ENCODE measurements around the gene POGZ. TPM values are rescaled to one million over a fixed set of nuclear protein-coding genes. Genes with fewer than 3 reads are reported as not detected.

The POGZ gene
- total and polyA plus RNA-seq, 2 of the 4 experiments (the other 2 are of a cell fraction) = 20.8 to 33.5 TPM

DNA sequence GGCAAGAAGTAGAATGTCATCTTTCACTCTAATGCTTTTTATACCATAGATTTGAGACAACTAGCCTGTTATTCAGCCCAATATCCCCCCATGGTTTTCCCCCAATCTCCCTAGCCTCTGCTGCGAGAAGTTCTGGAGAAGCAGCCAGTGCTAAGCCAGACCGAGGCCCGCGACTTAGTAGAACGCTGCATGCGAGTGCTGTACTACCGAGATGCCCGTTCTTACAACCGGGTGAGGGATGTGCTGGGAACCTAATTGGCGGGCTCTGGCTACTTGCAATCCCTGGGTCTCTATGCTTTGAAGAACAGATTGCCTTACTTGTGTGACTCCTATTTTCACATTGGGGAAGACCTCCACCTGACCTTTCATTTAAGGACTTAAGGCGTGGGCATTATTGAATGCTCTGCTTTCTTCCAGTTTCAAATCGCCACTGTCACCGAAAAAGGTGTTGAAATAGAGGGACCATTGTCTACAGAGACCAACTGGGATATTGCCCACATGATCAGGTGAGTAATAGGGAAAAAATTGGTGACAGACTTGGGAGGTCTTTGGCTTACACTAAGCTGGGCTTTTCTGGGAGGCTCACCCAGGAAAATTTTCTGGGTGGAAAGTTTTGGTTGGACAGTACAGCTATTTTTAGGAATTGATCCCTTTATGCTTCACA lies 58.0 kb downstream of the POGZ start:
- Histone ChIP-seq H3K9me3 (ENCODE audit: control insufficient read depth, insufficient read depth, low read length) (no peaks in the 10 kb centered on the region), H3K4me3 (ENCODE audit: insufficient read depth, low read depth, low read length) (no peak overlapping the region), H3K9ac (ENCODE audit: low read depth, low read length) (no peak overlapping the region), H3K36me3 (ENCODE audit: control insufficient read depth, insufficient read depth, low read length) (peaks cover 40% of the 10 kb centered on the region), H3K27me3 (ENCODE audit: control insufficient read depth, insufficient read depth, low read length) (no peaks in the 10 kb centered on the region), H4K20me1 (ENCODE audit: insufficient read depth, low read length) (peaks cover 24% of the 10 kb centered on the region; the same call in 1 of the 2 replicates), H2BK120ac (ENCODE audit: low read depth, low read length) (no peak overlapping the region), H3K56ac (ENCODE audit: extremely low read depth, insufficient read depth, low read length) (no peak overlapping the region), H3K18ac (ENCODE audit: low read depth, low read length) (no peak overlapping the region), H3K4me2 (ENCODE audit: low read depth, low read length) (no peak overlapping the region; the same call in 1 of the 2 replicates), H2BK15ac (ENCODE audit: low read depth, low read length) (no peak overlapping the region), H4K8ac (ENCODE audit: low read depth in 2 of 2, low read length in 2 of 2) (no peak overlapping the region), H2BK5ac (ENCODE audit: low read depth, low read length, poor library complexity, severe bottlenecking) (no peak overlapping the region), H3K4ac (ENCODE audit: low read depth, low read length) (no peak overlapping the region), H4K91ac (ENCODE audit: insufficient read depth, low read depth, low read length) (no peak overlapping the region), H2AK5ac (ENCODE audit: low read depth, low read length) (no peak overlapping the region), H4K5ac (ENCODE audit: low read depth, low read length) (no peak overlapping the region), H3K4me1 (ENCODE audit: control insufficient read depth, insufficient read depth, low read length) (peaks cover 3% of the 10 kb centered on the region; the same call in 1 of the 2 replicates), H3K9me1 (ENCODE audit: insufficient read depth, low read length) (peaks cover 17% of the 10 kb centered on the region), H2AFZ (replicated peaks; ENCODE audit: low read length, poor library complexity) (no peak overlapping the region), H3K27ac (ENCODE audit: insufficient read depth, low read length) (no peak overlapping the region), H3K79me1 (ENCODE audit: low read depth in 1 of 2, low read length in 2 of 2) (peaks cover 5 to 54% of the 10 kb centered on the region in 2 experiments; a peak in 3 of 4 replicates), H3K14ac (replicated peaks; ENCODE audit: low read depth, low read length) (no peak overlapping the region), H2AK9ac (replicated peaks; ENCODE audit: low read depth, low read length, poor library complexity) (no peak overlapping the region), H3K23ac (ENCODE audit: low read depth, low read length) (no peak overlapping the region), H2BK20ac (ENCODE audit: low read depth, low read length) (no peak overlapping the region)
- DNase-seq = peak; percentile 11
- dilution Hi-C loops (cut with HindIII; ENCODE audit: low sequenced_read_pairs, unreplicated experiment) = no loop called here
- no TSS peak for BruUV-seq (replicated peaks)
- ChIA-PET CTCF (interaction anchor here (0.6 kb wide), 1 partner anchor 118 kb away, joined by 3 read pairs; no protein-coding TSS in a partner anchor), POLR2A (ENCODE audit: unreplicated experiment) (no interaction called here)
- in situ Hi-C loops (cut with MboI; ENCODE audit: low sequenced_read_pairs) = loop anchor here (10.0 kb wide), 2 partner anchors 96 to 206 kb away; partner anchors contain the start of genes PIP5K1A and VPS72
- ATAC-seq (ENCODE audit: low read depth) = no peak
- WGBS, 2 experiments (ENCODE audit: extremely low coverage in 2 of 2, insufficient read length in 1 of 2) = 100% methylated on average over 7 of the region's 13 CpGs; no CpG with 5 or more reads in 1 of the 2 experiments
- TF ChIP-seq, protein P1, sequence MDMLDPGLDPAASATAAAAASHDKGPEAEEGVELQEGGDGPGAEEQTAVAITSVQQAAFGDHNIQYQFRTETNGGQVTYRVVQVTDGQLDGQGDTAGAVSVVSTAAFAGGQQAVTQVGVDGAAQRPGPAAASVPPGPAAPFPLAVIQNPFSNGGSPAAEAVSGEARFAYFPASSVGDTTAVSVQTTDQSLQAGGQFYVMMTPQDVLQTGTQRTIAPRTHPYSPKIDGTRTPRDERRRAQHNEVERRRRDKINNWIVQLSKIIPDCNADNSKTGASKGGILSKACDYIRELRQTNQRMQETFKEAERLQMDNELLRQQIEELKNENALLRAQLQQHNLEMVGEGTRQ (IDR thresholded peaks at IDR 0.05; ENCODE audit: low read depth, low read length) = peak; percentile 35; the same call in 1 of the 2 replicates
- TF ChIP-seq RFX5 (IDR thresholded peaks at IDR 0.05; ENCODE audit: low read depth, low read length) = no peak
- intact Hi-C loops (cut with micrococcal nuclease) = no loop called here

All from IMR-90 (cell line).